A549 (cell line): ENCODE results near the gene SLC22A13. TPM values are rescaled to one million over a fixed set of nuclear protein-coding genes. Genes with fewer than 3 reads are reported as not detected.

ENCODE experiments used
- ATAC-seq, 2 experiments: fragments of 200-7000 bp in 1 of 2; fragments of >200 bp in 1 of 2; cut with Nextera tagmentation in 1 of 2; cut with Tn5 transposase in 1 of 2; 3 replicates each; pipeline versions ENCODE4 v1.8.0 to v1.9.1; 2018 to 2020; ENCODE audit warnings: mild to moderate bottlenecking in 1 of 2, moderate library complexity in 1 of 2
- CTCF ChIA-PET: fragments of 300-600 bp; sonication (Branson Sonifier 250); formaldehyde crosslinking; extraction: SDS; loops from one replicate; lab custom pipeline; 2021; ENCODE audit warnings: antibody characterized with exemption, inconsistent platforms; lab: Yijun Ruan, JAX
- POLR2A ChIA-PET: fragments of 350-600 bp; formaldehyde crosslinking; extraction: SDS; loops from one replicate; lab custom pipeline; 2021; ENCODE audit warnings: antibody characterized with exemption, inconsistent platforms; lab: Yijun Ruan, JAX
- DNase-seq, 2 experiments: peaks; one replicate each; pipeline versions ENCODE4 v3.0.0 to v3.0.0-alpha.2; 2011 to 2016; ENCODE audit warnings: low read depth in 1 of 2, low spot score in 1 of 2
- FAIRE-seq: peaks from 2 replicates; lab custom pipeline; 2011; peaks lifted over from hg19 to GRCh38; lab: Jason Lieb, UNC
- H3K27ac ChIP-seq, 2 experiments: fragments of >200 bp; sonication (Bioruptor Twin); formaldehyde crosslinking; 3 replicates each; pipeline ENCODE4 v1.5.1; 2016 to 2017
- H3K4me1 ChIP-seq: fragments of >200 bp; sonication (Bioruptor Twin); formaldehyde crosslinking; 3 replicates; pipeline ENCODE4 v1.6.1; 2016
- H3K4me2 ChIP-seq: fragments of >200 bp; sonication (Bioruptor Twin); formaldehyde crosslinking; 3 replicates; pipeline ENCODE4 v1.6.1; 2016
- H3K4me3 ChIP-seq: fragments of >200 bp; sonication (Bioruptor Twin); formaldehyde crosslinking; 3 replicates; pipeline ENCODE4 v1.5.1; 2016
- H3K9me3 ChIP-seq: fragments of >200 bp; sonication (Bioruptor Twin); formaldehyde crosslinking; 3 replicates; pipeline ENCODE4 v1.6.1; 2016
- BCL3 ChIP-seq: fragments of >200 bp; sonication (Bioruptor Twin); formaldehyde crosslinking; IDR thresholded peaks from 3 replicates; pipeline ENCODE4 v1.6.1; 2016
- CTCF ChIP-seq: fragments of >200 bp; sonication (Bioruptor Twin); formaldehyde crosslinking; IDR thresholded peaks from 3 replicates; pipeline ENCODE4 v1.5.1; 2016
- FOXS1 ChIP-seq: fragments of 250-450 bp; sonication (Bioruptor Pico); IDR thresholded peaks from 2 replicates; pipeline ENCODE4 v1.5.0; 2020; ENCODE audit warnings: mild to moderate bottlenecking, moderate library complexity
- GATA3 ChIP-seq: IDR thresholded peaks from 2 replicates; pipeline ENCODE4 v1.6.1; 2012; ENCODE audit warnings: borderline replicate concordance
- HES2 ChIP-seq: fragments of >200 bp; sonication (Bioruptor Twin); formaldehyde crosslinking; IDR thresholded peaks from 2 replicates; pipeline ENCODE4 v1.6.1; 2016
- HEYL ChIP-seq: fragments of 250-450 bp; sonication (Bioruptor Pico); IDR thresholded peaks from 2 replicates; pipeline ENCODE4 v1.8.0; 2021; ENCODE audit warnings: mild to moderate bottlenecking, moderate library complexity
- HOXA7 ChIP-seq: fragments of 250-450 bp; sonication (Bioruptor Pico); IDR thresholded peaks from 2 replicates; pipeline ENCODE4 v1.5.0; 2020; ENCODE audit warnings: mild to moderate bottlenecking, moderate library complexity
- HOXB13 ChIP-seq: fragments of 250-450 bp; sonication (Bioruptor Pico); IDR thresholded peaks from 2 replicates; pipeline ENCODE4 v1.5.0; 2020; ENCODE audit warnings: low read depth, mild to moderate bottlenecking, moderate library complexity
- HOXB5 ChIP-seq: fragments of 250-450 bp; sonication (Bioruptor Pico); IDR thresholded peaks from 2 replicates; pipeline ENCODE4 v1.5.0; 2020; ENCODE audit warnings: mild to moderate bottlenecking, moderate library complexity
- JUN ChIP-seq, 2 experiments: fragments of >200 bp; sonication (Bioruptor Twin); formaldehyde crosslinking; IDR thresholded peaks; 2 replicates in 1 of 2; 3 replicates in 1 of 2; pipeline ENCODE4 v1.6.1; 2016 to 2017
- JUNB ChIP-seq: fragments of >200 bp; sonication (Bioruptor Twin); formaldehyde crosslinking; IDR thresholded peaks from 2 replicates; pipeline ENCODE4 v1.6.1; 2016
- KDM1A ChIP-seq: fragments of 200-600 bp; sonication (generic); IDR thresholded peaks from 2 replicates; pipeline ENCODE4 v1.6.1; 2016; ENCODE audit warnings: low read depth, mild to moderate bottlenecking
- MAX ChIP-seq: IDR thresholded peaks from 2 replicates; pipeline ENCODE4 v1.6.1; 2012
- MYC ChIP-seq: IDR thresholded peaks from 2 replicates; pipeline ENCODE4 v1.6.1; 2012; ENCODE audit warnings: mild to moderate bottlenecking, inconsistent platforms, low read length, improper control_type of control experiment, borderline replicate concordance
- NFE2L2 ChIP-seq: fragments of 150-350 bp; conservative IDR thresholded peaks from 2 replicates; pipeline ENCODE4 v1.6.1; 2014; ENCODE audit warnings: low read length
- NPAS2 ChIP-seq: fragments of 250-450 bp; sonication (Bioruptor Pico); IDR thresholded peaks from 2 replicates; pipeline ENCODE4 v1.8.0; 2022; ENCODE audit warnings: mild to moderate bottlenecking, moderate library complexity, borderline replicate concordance
- NR3C1 ChIP-seq: fragments of >200 bp; sonication (Bioruptor Twin); formaldehyde crosslinking; IDR thresholded peaks from 3 replicates; pipeline ENCODE4 v1.6.1; 2017
- PBX3 ChIP-seq: IDR thresholded peaks from 2 replicates; pipeline ENCODE4 v1.6.1; 2012
- PHF8 ChIP-seq: fragments of 200-600 bp; sonication (generic); IDR thresholded peaks from 2 replicates; pipeline ENCODE4 v1.6.1; 2016; ENCODE audit warnings: low read depth, mild to moderate bottlenecking, antibody characterized with exemption, moderate library complexity, borderline replicate concordance
- POLR2A ChIP-seq: IDR thresholded peaks from 2 replicates; pipeline ENCODE4 v1.6.1; 2012; ENCODE audit warnings: mild to moderate bottlenecking, low read length
- POLR2AphosphoS2 ChIP-seq: conservative IDR thresholded peaks from 2 replicates; pipeline ENCODE4 v1.6.1; 2012; ENCODE audit warnings: low read length, improper control_type of control experiment, inconsistent platforms
- RAD21 ChIP-seq, 2 experiments: fragments of >200 bp in 1 of 2; sonication (Bioruptor Twin) in 1 of 2; formaldehyde crosslinking in 1 of 2; IDR thresholded peaks in 1 of 2; conservative IDR thresholded peaks in 1 of 2; 2 replicates in 1 of 2; 3 replicates in 1 of 2; pipeline ENCODE4 v1.6.1; 2012 to 2018; ENCODE audit warnings: inconsistent platforms in 1 of 2
- RARB ChIP-seq: fragments of 250-450 bp; sonication (Bioruptor Pico); IDR thresholded peaks from 2 replicates; pipeline ENCODE4 v1.8.0; 2021; ENCODE audit warnings: mild to moderate bottlenecking, moderate library complexity
- SMC3 ChIP-seq: fragments of >200 bp; sonication (Bioruptor Twin); formaldehyde crosslinking; IDR thresholded peaks from 3 replicates; pipeline ENCODE4 v1.6.1; 2018; ENCODE audit warnings: inconsistent platforms
- WGBS: methylation state at CpG from one replicate; pipeline ENCODE4 v1.1.6; 2017; ENCODE audit errors: missing lambda C conversion rate; 5-methylcytosine and 5-hydroxymethylcytosine counted together
- polyA plus RNA-seq, 4 experiments: library from polyadenylated mRNA; depleted of rRNA in 3 of 4; stranded (reverse); fragments of >200 nt; fragmentation: RNase III in 1 of 4; extraction: RNeasy Plus Mini Kit Qiagen cat#74134 plus additional on column Dnase treatment in 1 of 4; gene quantifications; 2 replicates in 3 of 4; 3 replicates in 1 of 4; pipeline ENCODE4 v1.2.3, GENCODE V29; 2011 to 2017

Gene SLC22A13
- polyA plus RNA-seq, 2 of the 4 experiments (the other 2 are of a cell fraction) = 0.13 to 0.21 TPM

GRCh38 chr3:38297947-38298711, 32.5 kb downstream of the SLC22A13 start:
- no peak overlapping the region for H3K4me3 ChIP-seq
- H3K27ac ChIP-seq = no peak overlapping the region
- ATAC-seq (peak; percentile 84 to 97), DNase-seq (peak; percentile 24 to 28), FAIRE-seq (no peak)
- ChIA-PET POLR2A (interaction anchor here (1.1 kb wide), 1 partner anchor 161 kb away, joined by 5 read pairs; the partner anchor contains the start of gene ACAA1), CTCF (interaction anchor here (0.6 to 2.1 kb wide), 26 partner anchors 8 to 866 kb away, joined by 3 to 11 read pairs (median 4); partner anchors contain the start of genes SLC22A14 and XYLB)
- no peaks in the 10 kb centered on the region for H3K9me3 ChIP-seq
- TF ChIP-seq HES2 (no peak), PHF8 (no peak), RARB (CRISPR knock-in tag) (no peak), MYC (no peak), CTCF (peak; percentile 63), HOXB5 (CRISPR knock-in tag) (no peak), KDM1A (no peak), RAD21 (conservative IDR thresholded peaks at IDR 0.05 in 1 of 2, IDR thresholded peaks at IDR 0.05 in 1 of 2) (peak in 1 of 2 experiments; percentile 20; a peak in 2 of 5 replicates), BCL3 (no peak), NPAS2 (CRISPR knock-in tag) (no peak), JUN (IDR thresholded peaks at IDR 0.05) (no peak), PBX3 (no peak), GATA3 (no peak), HOXA7 (CRISPR knock-in tag) (no peak), POLR2A (no peak), NFE2L2 (no peak), FOXS1 (CRISPR knock-in tag) (no peak), SMC3 (peak; percentile 41), JUNB (no peak), POLR2AphosphoS2 (no peak)
- H3K4me2 ChIP-seq = no peak overlapping the region
- no peaks in the 10 kb centered on the region for H3K4me1 ChIP-seq
- WGBS = 34% methylated on average over 5 of the region's 5 CpGs

- Histone ChIP-seq H3K4me2 (no peak overlapping the region), H3K9me3 (no peaks in the 10 kb centered on the region), H3K4me3 (no peak overlapping the region), H3K4me1 (no peaks in the 10 kb centered on the region), H3K27ac (no peak overlapping the region)
- ChIA-PET CTCF (interaction anchor here (0.9 to 1.6 kb wide), 4 partner anchors 8 to 39 kb away, joined by 3 to 4 read pairs (median 4); partner anchors contain the start of gene XYLB), POLR2A (no interaction called here)
- ATAC-seq (no peak), DNase-seq (no peak), FAIRE-seq (no peak)
- WGBS = 46% methylated on average over 2 of the region's 5 CpGs
- TF ChIP-seq HEYL (CRISPR knock-in tag) (no peak), HOXB13 (CRISPR knock-in tag) (no peak), NR3C1 (no peak), MAX (no peak)
Measured at GRCh38 chr3:38306941-38307340, 41.3 kb downstream of the SLC22A13 start.
